CD4-positive, CD25-positive, alpha-beta regulatory T cell (primary cell): ENCODE measurements around the gene LCLAT1. TPM values are rescaled to one million over a fixed set of nuclear protein-coding genes. Genes with fewer than 3 reads are reported as not detected.

Experiments used
- ATAC-seq, 2 donors: fragments of 150-1000 bp; cut with Tn5 transposase; one replicate each; pipeline ENCODE4 v1.10.0; 2021; ENCODE audit warnings: low read depth in 2 of 2, moderate number of reproducible peaks in 2 of 2, moderate library complexity in 1 of 2
- DNase-seq, 3 donors: peaks; one replicate each; pipeline versions ENCODE4 v3.0.0 to v3.0.0-alpha.2; 2012 to 2022; ENCODE audit warnings: mixed read lengths in 1 of 3
- H3K27ac ChIP-seq: one replicate; pipeline ENCODE4 v1.7.0; 2013; ENCODE audit warnings: mild to moderate bottlenecking, low read length; ENCODE audit not compliant: insufficient read depth, poor library complexity, severe bottlenecking
- H3K27me3 ChIP-seq: one replicate; pipeline ENCODE4 v1.7.0; 2013; ENCODE audit warnings: low read length; ENCODE audit not compliant: control insufficient read depth, insufficient read depth
- H3K36me3 ChIP-seq: one replicate; pipeline ENCODE4 v1.7.0; 2013; ENCODE audit warnings: mild to moderate bottlenecking, low read length, moderate library complexity; ENCODE audit not compliant: control insufficient read depth, insufficient read depth
- H3K4me1 ChIP-seq: 2 replicates; pipeline ENCODE4 v1.7.0; 2013; ENCODE audit warnings: mild to moderate bottlenecking, low read length; ENCODE audit not compliant: insufficient read depth, control insufficient read depth, poor library complexity, severe bottlenecking
- H3K4me3 ChIP-seq: one replicate; pipeline ENCODE4 v1.7.0; 2013; ENCODE audit warnings: low read depth, mild to moderate bottlenecking, low read length, moderate library complexity
- H3K9me3 ChIP-seq, 2 experiments: 1 replicate in 1 of 2; 2 replicates in 1 of 2; pipeline ENCODE4 v1.7.0; 2013; ENCODE audit warnings: low read length in 2 of 2, mild to moderate bottlenecking in 1 of 2, moderate library complexity in 1 of 2; ENCODE audit not compliant: control insufficient read depth in 2 of 2
- H3K27ac Mint-ChIP-seq, 3 donors: one replicate each; pipeline ENCODE4 v1.8.0; 2020 to 2022; ENCODE audit warnings: mild to moderate bottlenecking in 3 of 3, mixed read lengths in 3 of 3, moderate library complexity in 2 of 3
- H3K27me3 Mint-ChIP-seq: one replicate; pipeline ENCODE4 v1.8.0; 2022; ENCODE audit warnings: mild to moderate bottlenecking, mixed read lengths
- H3K36me3 Mint-ChIP-seq: one replicate; pipeline ENCODE4 v1.8.0; 2020; ENCODE audit warnings: mixed read lengths
- H3K4me1 Mint-ChIP-seq, 4 donors: one replicate each; pipeline ENCODE4 v1.8.0; 2020 to 2022; ENCODE audit warnings: mixed read lengths in 4 of 4, mild to moderate bottlenecking in 1 of 4
- H3K4me3 Mint-ChIP-seq, 4 donors: one replicate each; pipeline ENCODE4 v1.8.0; 2020 to 2022; ENCODE audit warnings: mild to moderate bottlenecking in 4 of 4, mixed read lengths in 4 of 4, moderate library complexity in 3 of 4
- H3K9me3 Mint-ChIP-seq, 7 donors: one replicate each; pipeline ENCODE4 v1.8.0; 2020 to 2022; ENCODE audit warnings: mixed read lengths in 7 of 7, mild to moderate bottlenecking in 3 of 7, moderate library complexity in 2 of 7
- polyA plus RNA-seq, 4 donors: library from polyadenylated mRNA; unstranded; fragments of 300-500 nt; fragmentation: Illumina TruSeq; gene quantifications; one replicate each; pipeline ENCODE4 v1.2.3, GENCODE V29; 2021
- total RNA-seq: library from RNA; stranded (reverse); gene quantifications from one replicate; pipeline ENCODE4 v1.2.3, GENCODE V29; 2022

LCLAT1 gene
- total and polyA plus RNA-seq, 5 donors from 2014 or later: 4.8 to 25.2 (median 9.2) TPM

GRCh38 chr2:30649278-30649677 is 202.2 kb downstream of the LCLAT1 start:
- no peaks in the 10 kb centered on the region for H3K4me1 ChIP-seq
- H3K4me3 ChIP-seq: no peak overlapping the region
- no peaks in the 10 kb centered on the region for H3K27me3 ChIP-seq
- Mint-ChIP-seq H3K36me3 (peaks cover 2% of the 10 kb centered on the region), H3K27me3 (no peaks in the 10 kb centered on the region), H3K27ac (peak overlapping the region in 1 of 3 donors; percentile 53), H3K4me3 (no peak overlapping the region), H3K4me1 (no peaks in the 10 kb centered on the region), H3K9me3 (no peaks in the 10 kb centered on the region)
- H3K9me3 ChIP-seq: no peaks in the 10 kb centered on the region
- DNase-seq: no peak
- H3K27ac ChIP-seq: no peak overlapping the region
- no peaks in the 10 kb centered on the region for H3K36me3 ChIP-seq
- no peak for ATAC-seq

- Histone ChIP-seq H3K27ac (no peak overlapping the region), H3K9me3 (no peaks in the 10 kb centered on the region), H3K4me3 (no peak overlapping the region), H3K4me1 (no peaks in the 10 kb centered on the region), H3K27me3 (no peaks in the 10 kb centered on the region), H3K36me3 (no peaks in the 10 kb centered on the region)
- ATAC-seq: no peak
- no peak for DNase-seq
- Mint-ChIP-seq H3K27ac (no peak overlapping the region), H3K4me1 (no peaks in the 10 kb centered on the region), H3K9me3 (no peaks in the 10 kb centered on the region), H3K27me3 (no peaks in the 10 kb centered on the region), H3K4me3 (no peak overlapping the region), H3K36me3 (no peaks in the 10 kb centered on the region)
Measured at GRCh38 chr2:30649828-30650227, 202.8 kb downstream of the LCLAT1 start.

GRCh38 chr2:30652271-30652915 is 205.3 kb downstream of the LCLAT1 start:
- no peaks in the 10 kb centered on the region for H3K36me3 Mint-ChIP-seq
- H3K27ac Mint-ChIP-seq: no peak overlapping the region
- no peaks in the 10 kb centered on the region for H3K27me3 Mint-ChIP-seq

GRCh38 chr2:30653847-30654246 is 206.8 kb downstream of the LCLAT1 start:
- Histone ChIP-seq H3K36me3 (no peaks in the 10 kb centered on the region), H3K9me3 (no peaks in the 10 kb centered on the region), H3K4me1 (no peaks in the 10 kb centered on the region), H3K27me3 (no peaks in the 10 kb centered on the region), H3K27ac (no peak overlapping the region), H3K4me3 (no peak overlapping the region)
- Mint-ChIP-seq H3K27ac (no peak overlapping the region), H3K27me3 (no peaks in the 10 kb centered on the region), H3K9me3 (no peaks in the 10 kb centered on the region), H3K4me1 (peaks cover 0 to 2% (median 0%) of the 10 kb centered on the region in 4 donors), H3K4me3 (no peak overlapping the region), H3K36me3 (no peaks in the 10 kb centered on the region)
- ATAC-seq (no peak), DNase-seq (no peak)

More at GRCh38 chr2:30652271-30652915, 205.3 kb downstream of the LCLAT1 start:
- no peaks in the 10 kb centered on the region for H3K4me1 ChIP-seq
- no peak overlapping the region for H3K27ac ChIP-seq
- no peaks in the 10 kb centered on the region for H3K9me3 Mint-ChIP-seq
- DNase-seq: no peak
- H3K4me3 Mint-ChIP-seq: no peak overlapping the region
- no peaks in the 10 kb centered on the region for H3K36me3 ChIP-seq
- ATAC-seq: no peak
- H3K27me3 ChIP-seq: no peaks in the 10 kb centered on the region
- H3K4me1 Mint-ChIP-seq: no peaks in the 10 kb centered on the region
- H3K9me3 ChIP-seq: no peaks in the 10 kb centered on the region
- H3K4me3 ChIP-seq: no peak overlapping the region

- H3K4me1 Mint-ChIP-seq: peaks cover 0 to 2% (median 0%) of the 10 kb centered on the region in 4 donors
- H3K27me3 Mint-ChIP-seq: no peaks in the 10 kb centered on the region
- H3K9me3 Mint-ChIP-seq: no peaks in the 10 kb centered on the region
- no peak overlapping the region for H3K27ac ChIP-seq
- no peaks in the 10 kb centered on the region for H3K27me3 ChIP-seq
- H3K4me1 ChIP-seq: no peaks in the 10 kb centered on the region
- H3K36me3 Mint-ChIP-seq: no peaks in the 10 kb centered on the region
- H3K36me3 ChIP-seq: no peaks in the 10 kb centered on the region
- no peak overlapping the region for H3K4me3 Mint-ChIP-seq
- no peaks in the 10 kb centered on the region for H3K9me3 ChIP-seq
- ATAC-seq: no peak
- H3K27ac Mint-ChIP-seq: no peak overlapping the region
- no peak for DNase-seq
- H3K4me3 ChIP-seq: no peak overlapping the region
Measured at GRCh38 chr2:30654404-30654803, 207.4 kb downstream of the LCLAT1 start.

GRCh38 chr2:30655211-30655610 is 208.2 kb downstream of the LCLAT1 start:
- Mint-ChIP-seq H3K9me3 (no peaks in the 10 kb centered on the region), H3K27me3 (no peaks in the 10 kb centered on the region), H3K36me3 (no peaks in the 10 kb centered on the region), H3K27ac (no peak overlapping the region), H3K4me3 (no peak overlapping the region), H3K4me1 (peaks cover 0 to 2% (median 0%) of the 10 kb centered on the region in 4 donors)
- no peaks in the 10 kb centered on the region for H3K9me3 ChIP-seq
- DNase-seq (no peak), ATAC-seq (no peak)
- no peaks in the 10 kb centered on the region for H3K36me3 ChIP-seq
- H3K27ac ChIP-seq: no peak overlapping the region
- H3K4me1 ChIP-seq: no peaks in the 10 kb centered on the region
- peaks cover 5% of the 10 kb centered on the region for H3K27me3 ChIP-seq
- no peak overlapping the region for H3K4me3 ChIP-seq

GRCh38 chr2:30655660-30656059 is 208.6 kb downstream of the LCLAT1 start:
- Mint-ChIP-seq H3K9me3 (no peaks in the 10 kb centered on the region), H3K36me3 (no peaks in the 10 kb centered on the region), H3K27ac (no peak overlapping the region), H3K27me3 (no peaks in the 10 kb centered on the region), H3K4me3 (no peak overlapping the region), H3K4me1 (peaks cover 0 to 2% (median 0%) of the 10 kb centered on the region in 4 donors)
- Histone ChIP-seq H3K4me3 (no peak overlapping the region), H3K27ac (no peak overlapping the region), H3K4me1 (no peaks in the 10 kb centered on the region), H3K27me3 (peaks cover 5% of the 10 kb centered on the region), H3K9me3 (no peaks in the 10 kb centered on the region), H3K36me3 (no peaks in the 10 kb centered on the region)
- no peak for DNase-seq
- no peak for ATAC-seq

- no peaks in the 10 kb centered on the region for H3K4me1 ChIP-seq
- H3K4me3 ChIP-seq: no peak overlapping the region
- H3K4me3 Mint-ChIP-seq: no peak overlapping the region
- peaks cover 4% of the 10 kb centered on the region for H3K27me3 Mint-ChIP-seq
- no peaks in the 10 kb centered on the region for H3K9me3 ChIP-seq
- H3K36me3 ChIP-seq: no peaks in the 10 kb centered on the region
- ATAC-seq: no peak
- peaks cover 5% of the 10 kb centered on the region for H3K27me3 ChIP-seq
- H3K27ac ChIP-seq: no peak overlapping the region
- no peaks in the 10 kb centered on the region for H3K36me3 Mint-ChIP-seq
- H3K27ac Mint-ChIP-seq: no peak overlapping the region
- H3K4me1 Mint-ChIP-seq: peaks cover 0 to 2% (median 0%) of the 10 kb centered on the region in 4 donors
- H3K9me3 Mint-ChIP-seq: no peaks in the 10 kb centered on the region
- no peak for DNase-seq
Measured at GRCh38 chr2:30656079-30656478, 209.0 kb downstream of the LCLAT1 start.
